Neural cell (in vitro differentiated cells): ENCODE data around the gene PIAS4. TPM values are rescaled to one million over a fixed set of nuclear protein-coding genes. Genes with fewer than 3 reads are reported as not detected.

Experiments used
- H2AFZ ChIP-seq: fragments of 200-600, 300-800 bp; sonication (generic), shearing (Covaris generic); 2 replicates; pipeline ENCODE4 v1.6.0; 2014; ENCODE audit warnings: low read depth, mild to moderate bottlenecking, antibody characterized with exemption, low read length, moderate library complexity
- H3F3A ChIP-seq: fragments of 200-600 bp; shearing (Covaris generic); 2 replicates; pipeline ENCODE4 v1.6.1; 2016; ENCODE audit warnings: mild to moderate bottlenecking, moderate library complexity, mixed read lengths, antibody characterized with exemption, low read length; ENCODE audit not compliant: insufficient read depth, poor library complexity, severe bottlenecking
- H3K27ac ChIP-seq: fragments of 200-600, 300-800 bp; sonication (generic), shearing (Covaris generic); 2 replicates; pipeline ENCODE4 v1.5.1; 2014; ENCODE audit warnings: mild to moderate bottlenecking, low read length, moderate library complexity
- H3K27me3 ChIP-seq: fragments of 300-800, 200-600 bp; sonication (generic), shearing (Covaris generic); 2 replicates; pipeline ENCODE4 v1.6.0; 2014; ENCODE audit warnings: mild to moderate bottlenecking, low read depth, low read length, moderate library complexity; ENCODE audit not compliant: insufficient read depth
- H3K36me3 ChIP-seq: fragments of 300-800, 200-600 bp; sonication (generic), shearing (Covaris generic); 2 replicates; pipeline ENCODE4 v1.5.1; 2014; ENCODE audit warnings: mild to moderate bottlenecking, antibody characterized with exemption, low read length, moderate library complexity; ENCODE audit not compliant: insufficient read depth
- H3K4me2 ChIP-seq: fragments of 300-800, 200-600 bp; sonication (generic), shearing (Covaris generic); 2 replicates; pipeline ENCODE4 v1.6.0; 2014; ENCODE audit warnings: mild to moderate bottlenecking, low read length
- H3K4me3 ChIP-seq: fragments of 300-800, 200-600 bp; sonication (generic), shearing (Covaris generic); 2 replicates; pipeline ENCODE4 v1.5.1; 2014; ENCODE audit warnings: mild to moderate bottlenecking, low read length, moderate library complexity
- H3K79me2 ChIP-seq: fragments of 200-600 bp; shearing (Covaris generic); replicated peaks from 2 replicates; pipeline ENCODE4 v1.6.0; 2014; ENCODE audit warnings: mild to moderate bottlenecking, low read length, moderate library complexity; ENCODE audit not compliant: insufficient read depth
- H3K9ac ChIP-seq: fragments of 300-800, 200-600 bp; sonication (generic), shearing (Covaris generic); 2 replicates; pipeline ENCODE4 v1.6.1; 2016; ENCODE audit warnings: mild to moderate bottlenecking, low read length, mixed read lengths
- H3K9me2 ChIP-seq: fragments of 200-600 bp; shearing (Covaris generic); 2 replicates; pipeline ENCODE4 v1.6.1; 2016; ENCODE audit warnings: mild to moderate bottlenecking, low read length, mixed read lengths; ENCODE audit not compliant: insufficient read depth
- H3K9me3 ChIP-seq: fragments of 200-600, 300-800 bp; sonication (generic), shearing (Covaris generic); 2 replicates; pipeline ENCODE4 v1.6.1; 2016; ENCODE audit warnings: mild to moderate bottlenecking, mixed run types, low read length, moderate library complexity, mixed read lengths
- H4K20me1 ChIP-seq: fragments of 200-600 bp; shearing (Covaris generic); 2 replicates; pipeline ENCODE4 v1.6.1; 2016; ENCODE audit warnings: mild to moderate bottlenecking, mixed run types; ENCODE audit not compliant: insufficient read depth
- EP300 ChIP-seq: fragments of 450-650 bp; conservative IDR thresholded peaks from 2 replicates; pipeline ENCODE4 v1.6.1; 2014; ENCODE audit warnings: antibody characterized with exemption, mild to moderate bottlenecking, moderate library complexity; ENCODE audit not compliant: poor library complexity, severe bottlenecking
- EZH2 ChIP-seq: fragments of 200-600, 300-800 bp; shearing (Covaris generic), sonication (generic); IDR thresholded peaks from 2 replicates; pipeline ENCODE4 v1.6.1; 2014; ENCODE audit warnings: antibody characterized with exemption, low read length, borderline replicate concordance, mild to moderate bottlenecking; ENCODE audit not compliant: insufficient read depth, poor library complexity, severe bottlenecking
- MXI1 ChIP-seq: fragments of 450-650 bp; conservative IDR thresholded peaks from 2 replicates; pipeline ENCODE4 v1.6.1; 2014; ENCODE audit warnings: antibody characterized with exemption, mild to moderate bottlenecking; ENCODE audit not compliant: poor library complexity, severe bottlenecking
- POLR2AphosphoS5 ChIP-seq: IDR thresholded peaks from 2 replicates; pipeline ENCODE4 v1.6.1; 2012
- RAD21 ChIP-seq: fragments of 450-650 bp; conservative IDR thresholded peaks from 2 replicates; pipeline ENCODE4 v1.6.1; 2014; ENCODE audit warnings: antibody characterized with exemption, mild to moderate bottlenecking, moderate library complexity
- SMC3 ChIP-seq: fragments of 450-650 bp; conservative IDR thresholded peaks from 2 replicates; pipeline ENCODE4 v1.6.1; 2014; ENCODE audit warnings: antibody characterized with exemption, mild to moderate bottlenecking, moderate library complexity; ENCODE audit not compliant: poor library complexity
- TAF1 ChIP-seq: IDR thresholded peaks from 2 replicates; pipeline ENCODE4 v1.6.1; 2012; ENCODE audit warnings: low read depth
- polyA plus RNA-seq: library from polyadenylated mRNA; depleted of rRNA; stranded (reverse); fragments of >200 nt; gene quantifications from 2 replicates; pipeline ENCODE4 v1.2.3, GENCODE V29; 2014
- TF ChIP-seq, protein P1 (sequence below): fragments of 450-650 bp; IDR thresholded peaks from 2 replicates; pipeline ENCODE4 v1.5.1; 2014; ENCODE audit warnings: antibody characterized with exemption, mild to moderate bottlenecking, moderate library complexity; ENCODE audit not compliant: poor library complexity, severe bottlenecking
- TF ChIP-seq, protein P2 (sequence below): IDR thresholded peaks from 2 replicates; pipeline ENCODE4 v1.6.1; 2012; ENCODE audit warnings: borderline replicate concordance

Gene PIAS4
- polyA plus RNA-seq, 1 donor from 2014 or later: 22.3 TPM

DNA sequence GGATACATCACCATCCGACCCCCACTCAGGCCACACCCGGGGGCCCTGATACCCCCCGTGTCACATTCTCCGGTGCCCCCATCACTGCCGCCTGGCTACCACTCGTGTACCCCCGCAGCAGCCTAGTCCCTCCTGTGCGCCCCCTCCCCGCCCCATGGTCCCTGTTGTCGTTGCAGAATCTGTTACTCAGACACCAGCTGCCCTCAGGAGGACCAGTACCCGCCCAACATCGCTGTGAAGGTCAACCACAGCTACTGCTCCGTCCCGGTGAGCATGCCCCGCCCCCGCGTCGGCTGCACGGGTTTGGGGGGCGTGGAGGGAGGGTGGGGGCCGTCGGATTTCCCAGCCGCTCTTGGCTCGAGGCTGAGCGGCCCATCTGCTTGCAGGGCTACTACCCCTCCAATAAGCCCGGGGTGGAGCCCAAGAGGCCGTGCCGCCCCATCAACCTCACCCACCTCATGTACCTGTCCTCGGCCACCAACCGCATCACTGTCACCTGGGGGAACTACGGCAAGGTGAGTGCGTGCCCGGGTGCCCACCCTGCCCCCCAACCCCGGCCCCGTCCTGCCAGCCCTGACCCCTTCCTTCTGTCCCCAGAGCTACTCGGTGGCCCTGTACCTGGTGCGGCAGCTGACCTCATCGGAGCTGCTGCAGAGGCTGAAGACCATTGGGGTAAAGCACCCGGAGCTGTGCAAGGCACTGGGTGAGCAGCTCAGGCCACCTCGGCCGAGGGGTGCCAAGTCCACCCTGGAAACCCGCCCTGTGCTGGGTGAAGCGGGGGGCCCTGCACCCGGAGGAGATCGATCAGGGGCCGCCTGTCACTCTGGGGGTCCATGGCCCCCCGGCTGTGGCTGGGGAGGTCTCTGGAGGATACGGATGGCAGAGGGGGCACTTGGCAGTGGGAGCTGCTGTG, 21.1 kb downstream of the PIAS4 start:
- H3K4me3 ChIP-seq: no peak overlapping the region
- H3K27ac ChIP-seq: no peak overlapping the region
- H3K9ac ChIP-seq: no peak overlapping the region
- H3F3A ChIP-seq: no peaks in the 10 kb centered on the region
- H4K20me1 ChIP-seq: no peaks in the 10 kb centered on the region
- H3K9me3 ChIP-seq: no peaks in the 10 kb centered on the region
- H3K79me2 ChIP-seq: no peaks in the 10 kb centered on the region
- TF ChIP-seq POLR2AphosphoS5: no peak
- no peak for TF ChIP-seq MXI1
- TF ChIP-seq, protein P1, sequence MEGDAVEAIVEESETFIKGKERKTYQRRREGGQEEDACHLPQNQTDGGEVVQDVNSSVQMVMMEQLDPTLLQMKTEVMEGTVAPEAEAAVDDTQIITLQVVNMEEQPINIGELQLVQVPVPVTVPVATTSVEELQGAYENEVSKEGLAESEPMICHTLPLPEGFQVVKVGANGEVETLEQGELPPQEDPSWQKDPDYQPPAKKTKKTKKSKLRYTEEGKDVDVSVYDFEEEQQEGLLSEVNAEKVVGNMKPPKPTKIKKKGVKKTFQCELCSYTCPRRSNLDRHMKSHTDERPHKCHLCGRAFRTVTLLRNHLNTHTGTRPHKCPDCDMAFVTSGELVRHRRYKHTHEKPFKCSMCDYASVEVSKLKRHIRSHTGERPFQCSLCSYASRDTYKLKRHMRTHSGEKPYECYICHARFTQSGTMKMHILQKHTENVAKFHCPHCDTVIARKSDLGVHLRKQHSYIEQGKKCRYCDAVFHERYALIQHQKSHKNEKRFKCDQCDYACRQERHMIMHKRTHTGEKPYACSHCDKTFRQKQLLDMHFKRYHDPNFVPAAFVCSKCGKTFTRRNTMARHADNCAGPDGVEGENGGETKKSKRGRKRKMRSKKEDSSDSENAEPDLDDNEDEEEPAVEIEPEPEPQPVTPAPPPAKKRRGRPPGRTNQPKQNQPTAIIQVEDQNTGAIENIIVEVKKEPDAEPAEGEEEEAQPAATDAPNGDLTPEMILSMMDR: no peak
- no peak for TF ChIP-seq RAD21
- no peak for TF ChIP-seq TAF1
- TF ChIP-seq, protein P2, sequence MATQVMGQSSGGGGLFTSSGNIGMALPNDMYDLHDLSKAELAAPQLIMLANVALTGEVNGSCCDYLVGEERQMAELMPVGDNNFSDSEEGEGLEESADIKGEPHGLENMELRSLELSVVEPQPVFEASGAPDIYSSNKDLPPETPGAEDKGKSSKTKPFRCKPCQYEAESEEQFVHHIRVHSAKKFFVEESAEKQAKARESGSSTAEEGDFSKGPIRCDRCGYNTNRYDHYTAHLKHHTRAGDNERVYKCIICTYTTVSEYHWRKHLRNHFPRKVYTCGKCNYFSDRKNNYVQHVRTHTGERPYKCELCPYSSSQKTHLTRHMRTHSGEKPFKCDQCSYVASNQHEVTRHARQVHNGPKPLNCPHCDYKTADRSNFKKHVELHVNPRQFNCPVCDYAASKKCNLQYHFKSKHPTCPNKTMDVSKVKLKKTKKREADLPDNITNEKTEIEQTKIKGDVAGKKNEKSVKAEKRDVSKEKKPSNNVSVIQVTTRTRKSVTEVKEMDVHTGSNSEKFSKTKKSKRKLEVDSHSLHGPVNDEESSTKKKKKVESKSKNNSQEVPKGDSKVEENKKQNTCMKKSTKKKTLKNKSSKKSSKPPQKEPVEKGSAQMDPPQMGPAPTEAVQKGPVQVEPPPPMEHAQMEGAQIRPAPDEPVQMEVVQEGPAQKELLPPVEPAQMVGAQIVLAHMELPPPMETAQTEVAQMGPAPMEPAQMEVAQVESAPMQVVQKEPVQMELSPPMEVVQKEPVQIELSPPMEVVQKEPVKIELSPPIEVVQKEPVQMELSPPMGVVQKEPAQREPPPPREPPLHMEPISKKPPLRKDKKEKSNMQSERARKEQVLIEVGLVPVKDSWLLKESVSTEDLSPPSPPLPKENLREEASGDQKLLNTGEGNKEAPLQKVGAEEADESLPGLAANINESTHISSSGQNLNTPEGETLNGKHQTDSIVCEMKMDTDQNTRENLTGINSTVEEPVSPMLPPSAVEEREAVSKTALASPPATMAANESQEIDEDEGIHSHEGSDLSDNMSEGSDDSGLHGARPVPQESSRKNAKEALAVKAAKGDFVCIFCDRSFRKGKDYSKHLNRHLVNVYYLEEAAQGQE: no peak
- TF ChIP-seq EP300: no peak
- no peak for TF ChIP-seq EZH2
- no peak for TF ChIP-seq SMC3
- no peak overlapping the region for H3K4me2 ChIP-seq
- H3K9me2 ChIP-seq: no peaks in the 10 kb centered on the region
- H3K27me3 ChIP-seq: no peaks in the 10 kb centered on the region
- no peak overlapping the region for H2AFZ ChIP-seq
- no peaks in the 10 kb centered on the region for H3K36me3 ChIP-seq

DNA sequence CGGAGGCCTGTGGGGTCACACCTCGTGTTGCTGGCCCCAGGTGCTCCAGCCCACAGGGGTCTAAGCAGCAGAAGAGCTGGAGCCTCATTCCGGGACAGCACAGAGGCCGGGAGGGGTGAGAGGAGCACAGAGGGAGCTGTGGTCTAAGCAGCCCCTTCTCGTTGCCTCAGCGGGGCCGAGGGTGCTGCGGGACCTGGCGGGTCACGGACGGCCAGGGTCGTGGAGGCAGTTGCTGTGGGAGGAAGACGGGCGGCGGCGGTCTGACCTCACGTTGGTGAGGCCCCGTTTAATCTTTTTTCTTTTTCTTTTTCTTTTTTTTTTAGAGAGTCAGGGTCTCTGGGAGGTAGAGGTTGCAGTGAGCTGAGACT, 21.7 kb downstream of the PIAS4 start:
- no peaks in the 10 kb centered on the region for H3F3A ChIP-seq
- H3K79me2 ChIP-seq: no peaks in the 10 kb centered on the region
- H3K36me3 ChIP-seq: no peaks in the 10 kb centered on the region
- H3K9me2 ChIP-seq: no peaks in the 10 kb centered on the region
- H3K4me3 ChIP-seq: no peak overlapping the region
- H3K9me3 ChIP-seq: no peaks in the 10 kb centered on the region
- H3K4me2 ChIP-seq: no peak overlapping the region
- H2AFZ ChIP-seq: no peak overlapping the region
- no peak overlapping the region for H3K27ac ChIP-seq
- no peak for TF ChIP-seq SMC3
- TF ChIP-seq POLR2AphosphoS5: no peak
- TF ChIP-seq EP300: no peak
- H4K20me1 ChIP-seq: no peaks in the 10 kb centered on the region
- H3K9ac ChIP-seq: no peak overlapping the region
- no peaks in the 10 kb centered on the region for H3K27me3 ChIP-seq
